ENCODE results near the gene ARID1B.

ARID1B gene

DNA sequence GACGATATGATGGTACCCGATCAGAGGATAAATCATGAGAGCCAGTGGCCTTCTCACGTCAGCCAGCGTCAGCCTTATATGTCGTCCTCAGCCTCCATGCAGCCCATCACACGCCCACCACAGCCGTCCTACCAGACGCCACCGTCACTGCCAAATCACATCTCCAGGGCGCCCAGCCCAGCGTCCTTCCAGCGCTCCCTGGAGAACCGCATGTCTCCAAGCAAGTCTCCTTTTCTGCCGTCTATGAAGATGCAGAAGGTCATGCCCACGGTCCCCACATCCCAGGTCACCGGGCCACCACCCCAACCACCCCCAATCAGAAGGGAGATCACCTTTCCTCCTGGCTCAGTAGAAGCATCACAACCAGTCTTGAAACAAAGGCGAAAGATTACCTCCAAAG is 423.9 kb downstream of the ARID1B start:
- DNase-seq, result no peak

DNA sequence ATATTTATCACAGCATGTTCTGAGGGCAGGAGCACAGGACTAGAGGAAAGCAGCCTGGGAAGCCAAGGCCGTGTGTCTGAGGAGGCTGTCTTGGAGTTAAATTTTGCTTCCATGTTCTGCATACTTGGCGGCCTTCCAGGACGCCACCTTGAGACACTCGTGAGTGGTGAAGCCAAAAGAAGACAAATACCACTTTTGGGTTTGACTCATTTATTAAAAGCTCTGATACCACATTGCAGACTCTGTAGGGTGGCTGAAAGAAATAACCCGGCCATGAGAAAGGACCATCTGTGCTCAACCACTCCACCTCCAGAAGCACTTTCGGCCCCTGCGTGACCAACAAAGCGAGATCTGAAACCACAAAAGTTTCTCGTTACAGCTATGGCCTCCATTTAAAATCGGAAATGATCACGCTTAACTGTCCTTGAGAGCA is 426.1 kb downstream of the ARID1B start:
- no peak for DNase-seq

DNA sequence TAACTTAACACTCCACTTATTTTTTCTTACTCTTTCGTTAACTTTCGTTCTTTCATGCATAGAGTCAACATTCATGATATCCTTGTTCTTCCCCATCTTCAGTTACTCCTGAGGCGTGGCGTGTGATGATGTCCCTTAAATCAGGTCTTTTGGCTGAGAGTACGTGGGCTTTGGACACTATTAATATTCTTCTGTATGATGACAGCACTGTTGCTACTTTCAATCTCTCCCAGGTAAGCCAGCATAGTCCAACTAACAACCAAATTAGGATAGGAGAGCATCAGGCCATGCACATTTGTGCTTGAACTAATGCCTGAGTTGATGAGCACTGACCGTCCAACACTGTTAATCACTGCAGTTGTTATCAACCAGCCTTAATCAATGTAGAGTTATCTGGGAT is 426.6 kb downstream of the ARID1B start:
- no peak for DNase-seq

DNA sequence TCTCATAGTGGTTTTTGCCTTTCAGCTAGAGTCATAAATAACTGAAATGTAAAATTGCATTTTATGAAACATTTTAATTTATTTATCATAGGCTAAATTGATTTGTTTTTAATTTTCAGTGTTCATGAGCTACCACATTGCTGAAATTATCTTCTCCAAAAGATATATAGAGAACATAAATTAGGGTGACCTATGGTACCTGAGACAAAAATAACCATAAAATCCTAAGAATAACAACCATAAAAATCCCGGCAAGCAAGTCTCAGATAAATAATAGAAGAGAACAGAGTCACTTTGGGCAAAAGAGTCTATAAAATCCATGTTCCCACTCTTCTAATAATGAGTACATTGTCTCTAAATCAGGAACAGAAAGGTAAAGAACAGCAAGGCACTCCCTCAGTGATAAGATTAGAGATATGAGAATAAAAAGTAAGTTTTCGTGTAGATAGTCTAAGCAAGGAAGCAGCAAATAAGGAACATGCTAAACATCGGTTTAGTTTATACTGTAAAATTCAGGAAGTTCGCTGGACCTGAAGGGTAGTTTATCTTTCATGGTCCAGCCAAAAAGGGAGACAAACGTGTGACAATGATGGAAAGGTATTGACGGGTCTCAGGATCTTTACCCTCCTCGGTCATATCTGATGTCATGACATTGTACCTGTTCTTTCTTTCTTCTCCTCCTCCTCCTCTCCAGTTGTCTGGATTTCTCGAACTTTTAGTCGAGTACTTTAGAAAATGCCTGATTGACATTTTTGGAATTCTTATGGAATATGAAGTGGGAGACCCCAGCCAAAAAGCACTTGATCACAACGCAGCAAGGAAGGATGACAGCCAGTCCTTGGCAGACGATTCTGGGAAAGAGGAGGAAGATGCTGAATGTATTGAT is 428.5 kb downstream of the ARID1B start:
- DNase-seq, result no peak

DNA sequence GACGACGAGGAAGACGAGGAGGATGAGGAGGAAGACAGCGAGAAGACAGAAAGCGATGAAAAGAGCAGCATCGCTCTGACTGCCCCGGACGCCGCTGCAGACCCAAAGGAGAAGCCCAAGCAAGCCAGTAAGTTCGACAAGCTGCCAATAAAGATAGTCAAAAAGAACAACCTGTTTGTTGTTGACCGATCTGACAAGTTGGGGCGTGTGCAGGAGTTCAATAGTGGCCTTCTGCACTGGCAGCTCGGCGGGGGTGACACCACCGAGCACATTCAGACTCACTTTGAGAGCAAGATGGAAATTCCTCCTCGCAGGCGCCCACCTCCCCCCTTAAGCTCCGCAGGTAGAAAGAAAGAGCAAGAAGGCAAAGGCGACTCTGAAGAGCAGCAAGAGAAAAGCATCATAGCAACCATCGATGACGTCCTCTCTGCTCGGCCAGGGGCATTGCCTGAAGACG is 429.2 kb downstream of the ARID1B start:
- no peak for DNase-seq

DNA sequence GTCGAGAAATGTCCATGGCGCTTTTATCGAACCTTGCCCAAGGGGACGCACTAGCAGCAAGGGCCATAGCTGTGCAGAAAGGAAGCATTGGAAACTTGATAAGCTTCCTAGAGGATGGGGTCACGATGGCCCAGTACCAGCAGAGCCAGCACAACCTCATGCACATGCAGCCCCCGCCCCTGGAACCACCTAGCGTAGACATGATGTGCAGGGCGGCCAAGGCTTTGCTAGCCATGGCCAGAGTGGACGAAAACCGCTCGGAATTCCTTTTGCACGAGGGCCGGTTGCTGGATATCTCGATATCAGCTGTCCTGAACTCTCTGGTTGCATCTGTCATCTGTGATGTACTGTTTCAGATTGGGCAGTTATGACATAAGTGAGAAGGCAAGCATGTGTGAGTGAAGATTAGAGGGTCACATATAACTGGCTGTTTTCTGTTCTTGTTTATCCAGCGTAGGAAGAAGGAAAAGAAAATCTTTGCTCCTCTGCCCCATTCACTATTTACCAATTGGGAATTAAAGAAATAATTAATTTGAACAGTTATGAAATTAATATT is 430.4 kb downstream of the ARID1B start:
- no peak for DNase-seq

DNA sequence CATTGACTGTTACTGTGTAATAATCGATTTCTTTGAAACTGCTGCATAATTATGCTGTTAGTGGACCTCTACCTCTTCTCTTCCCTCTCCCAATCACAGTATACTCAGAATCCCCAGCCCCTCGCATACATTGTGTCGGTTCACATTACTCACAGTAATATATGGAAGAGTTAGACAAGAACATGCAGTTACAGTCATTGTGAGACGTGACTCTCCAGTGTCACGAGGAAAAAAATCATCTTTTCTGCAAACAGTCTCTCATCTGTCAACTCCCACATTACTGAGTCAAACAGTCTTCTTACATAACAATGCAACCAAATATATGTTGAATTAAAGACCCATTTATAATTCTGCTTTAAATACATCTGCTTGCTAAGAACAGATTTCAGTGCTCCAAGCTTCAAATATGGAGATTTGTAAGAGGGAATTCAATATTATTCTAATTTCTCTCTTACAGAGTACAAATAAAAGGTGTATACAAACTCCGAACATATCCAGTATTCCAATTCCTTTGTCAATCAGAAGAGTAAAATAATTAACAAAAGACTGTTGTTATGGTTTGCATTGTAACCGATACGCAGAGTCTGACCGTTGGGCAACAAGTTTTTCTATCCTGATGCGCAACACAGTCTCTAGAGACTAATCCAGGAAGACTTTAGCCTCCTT is 432.8 kb downstream of the ARID1B start:
- DNase-seq, result no peak

DNA sequence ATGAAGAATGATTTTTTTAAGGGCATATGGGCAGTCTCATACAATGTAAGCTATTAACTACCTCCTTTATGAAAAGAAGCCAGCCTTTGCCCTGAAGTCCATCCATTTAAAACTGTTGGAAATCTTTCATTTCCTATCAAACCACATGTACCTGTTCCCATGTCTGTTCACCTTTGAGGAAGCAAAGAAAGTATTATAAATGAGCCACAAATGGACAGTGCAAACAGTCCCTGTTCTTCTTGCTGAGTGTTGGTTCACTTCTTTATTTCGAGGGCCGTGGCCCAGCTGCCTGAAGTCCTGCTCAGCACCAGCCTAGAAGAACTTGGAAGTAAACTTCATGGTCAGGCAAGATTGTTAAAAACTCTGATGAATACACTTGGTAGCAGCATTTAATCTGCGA is 433.8 kb downstream of the ARID1B start:
- DNase-seq, result no peak

DNA sequence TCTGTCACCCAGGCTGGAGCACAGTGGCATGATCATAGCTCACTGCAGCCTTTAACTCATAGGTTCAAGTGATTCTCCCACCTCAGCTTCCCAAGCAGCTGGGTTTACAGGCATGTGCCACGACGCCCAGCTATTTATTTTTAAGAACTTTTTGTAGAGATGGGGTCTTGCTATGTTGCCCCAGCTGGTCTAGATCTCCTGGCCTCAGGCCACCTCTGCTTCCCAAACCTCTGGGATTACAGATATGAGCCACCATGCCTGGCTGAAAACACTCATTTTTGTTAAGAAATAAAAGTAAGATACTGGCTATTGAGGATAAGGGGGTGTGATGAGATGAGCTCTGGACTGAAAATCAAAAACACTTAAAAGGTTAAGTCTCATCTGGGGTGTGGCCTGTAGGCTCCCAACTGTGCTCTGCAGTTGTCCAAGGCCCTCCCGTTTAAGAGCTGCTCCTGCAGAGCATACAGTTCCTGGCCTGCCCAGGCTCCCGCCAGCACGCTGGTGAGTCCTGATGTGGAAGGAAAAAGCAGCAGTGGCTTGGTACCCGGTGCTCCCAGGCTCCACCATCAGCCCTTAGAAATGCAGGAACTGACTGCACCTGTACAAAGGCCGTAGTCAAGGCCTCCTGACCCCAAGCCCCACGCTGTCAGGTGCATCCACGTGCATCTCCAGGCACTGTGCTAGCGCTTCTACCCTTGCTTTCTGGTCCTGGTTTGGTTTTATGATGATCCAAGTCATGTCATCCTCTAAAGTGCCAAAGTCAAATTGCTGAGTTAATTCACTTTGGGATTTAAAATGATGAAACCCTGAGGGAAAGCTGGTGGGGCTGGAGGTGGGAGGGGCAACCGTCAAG is 434.7 kb downstream of the ARID1B start:
- DNase-seq, result no peak

DNA sequence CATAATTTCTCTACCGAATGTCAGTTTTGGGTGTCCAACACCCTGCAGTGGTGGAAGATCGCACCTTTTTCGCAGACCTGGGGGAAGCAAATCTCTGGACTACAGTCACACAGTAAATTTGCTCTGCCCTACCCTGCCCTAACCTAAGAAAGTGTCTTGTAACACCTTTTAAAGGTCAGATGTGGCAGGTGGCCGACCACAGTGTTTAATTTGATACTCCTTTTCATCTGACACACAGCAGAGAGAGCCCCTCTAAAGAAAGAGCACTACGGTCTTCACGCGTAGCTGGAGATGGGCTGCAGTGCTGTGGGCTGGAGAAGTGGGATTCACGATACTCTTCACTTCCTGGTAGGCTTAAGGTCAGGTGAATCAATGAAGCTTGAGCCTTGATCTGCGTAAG is 436.2 kb downstream of the ARID1B start:
- no peak for DNase-seq

DNA sequence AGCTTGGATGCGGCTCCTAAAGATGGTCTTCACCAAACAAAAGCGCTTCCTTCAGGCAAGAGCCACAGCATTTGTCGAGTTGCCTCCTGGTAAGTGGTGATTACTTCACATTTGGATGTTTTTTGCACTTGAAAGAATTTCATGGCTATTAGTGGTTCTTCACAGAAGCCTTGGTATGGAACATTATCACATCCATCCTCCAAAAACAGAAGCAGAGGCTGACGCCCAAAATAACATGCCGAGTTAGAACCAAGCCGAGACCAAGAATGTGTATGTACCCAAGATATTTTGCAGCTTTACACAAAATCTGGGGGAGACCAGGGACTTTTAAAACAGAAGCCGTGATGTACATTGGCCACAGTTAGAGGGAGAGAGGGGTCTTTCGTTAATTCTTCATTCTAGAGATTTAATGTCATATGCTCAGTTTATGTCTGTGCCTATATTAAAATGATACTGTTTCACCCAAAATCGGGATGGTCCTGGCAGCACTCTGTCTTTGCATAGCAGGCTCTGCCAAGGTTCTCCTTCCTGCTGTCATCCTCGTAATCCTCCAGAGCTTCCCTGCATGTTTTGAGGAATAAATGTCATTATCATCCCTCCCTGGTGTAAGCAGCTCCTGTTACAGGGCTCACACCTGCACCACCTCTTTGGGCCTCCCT is 436.9 kb downstream of the ARID1B start:
- no peak for DNase-seq

DNA sequence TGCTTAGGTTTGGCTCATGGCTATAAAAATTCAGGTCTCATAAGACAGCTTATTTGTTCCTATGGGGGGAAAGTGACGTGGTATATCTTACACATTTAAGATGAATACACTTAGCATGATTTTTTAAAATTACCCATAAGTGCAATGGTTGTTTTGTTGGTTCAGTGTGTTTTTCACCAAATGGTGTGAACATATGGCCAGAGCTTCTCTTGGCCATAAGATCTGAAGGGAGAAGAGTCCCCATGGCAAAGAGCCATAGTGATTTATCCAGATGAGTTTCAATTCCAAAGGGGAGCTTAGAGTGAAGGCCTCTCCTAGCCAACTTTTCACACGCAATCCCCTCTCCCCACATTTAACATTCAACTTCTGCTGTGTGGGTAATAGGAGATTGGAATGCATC is 438.5 kb downstream of the ARID1B start:
- no peak for DNase-seq

DNA sequence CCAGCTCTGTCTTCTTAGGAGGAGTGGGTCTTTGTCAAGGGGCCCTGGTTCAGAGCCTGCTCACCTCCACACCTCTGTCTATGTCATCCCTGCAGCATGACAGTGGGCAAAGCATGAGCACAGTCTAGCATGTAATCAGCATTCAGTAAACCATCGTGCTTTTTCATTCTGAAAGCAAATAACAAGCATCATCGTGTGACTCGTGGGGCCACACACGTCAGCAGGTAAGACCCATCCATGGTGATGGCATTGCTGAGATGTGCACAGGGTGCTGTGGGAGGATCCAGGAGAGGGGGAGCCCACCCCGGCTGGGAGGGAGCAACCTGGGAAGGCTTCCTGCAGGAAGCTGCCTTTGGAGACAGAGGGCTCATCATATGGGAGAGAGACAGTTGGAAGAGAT is 439.4 kb downstream of the ARID1B start:
- DNase-seq, result no peak

DNA sequence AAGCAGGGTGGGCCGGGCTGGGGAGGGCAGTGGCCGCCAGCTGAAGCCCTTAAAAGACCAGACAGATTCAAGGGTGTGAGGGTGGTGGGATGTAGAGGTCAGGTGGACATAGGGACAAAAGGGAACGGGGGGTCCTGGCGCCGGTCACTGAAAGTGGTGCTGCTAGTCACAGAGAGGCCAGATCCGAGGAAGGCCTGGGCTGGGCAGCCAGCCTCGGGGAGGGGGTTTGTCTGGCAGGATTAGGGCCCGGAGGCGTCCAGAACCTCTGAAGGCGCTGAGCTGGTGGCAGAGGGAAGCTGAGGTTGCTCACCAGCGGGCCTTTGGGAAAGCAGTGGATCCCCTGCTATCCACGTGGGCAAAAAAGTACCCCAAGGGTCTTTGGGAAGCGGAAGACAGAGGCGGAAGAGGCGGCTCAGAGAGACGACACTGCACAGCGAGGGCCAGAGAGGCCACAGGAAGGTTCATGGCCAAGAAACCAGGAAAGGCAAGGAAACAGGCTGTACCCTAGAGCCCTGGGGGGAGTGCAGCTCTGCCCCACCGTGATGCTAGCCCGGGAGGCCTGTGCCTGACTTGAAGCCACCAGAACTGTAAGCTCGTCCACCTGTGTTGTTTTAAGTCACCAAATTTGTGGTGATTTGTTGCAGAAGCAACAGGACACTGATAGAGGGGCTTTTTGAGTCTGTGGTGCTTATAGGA is 440.2 kb downstream of the ARID1B start:
- no peak for DNase-seq

DNA sequence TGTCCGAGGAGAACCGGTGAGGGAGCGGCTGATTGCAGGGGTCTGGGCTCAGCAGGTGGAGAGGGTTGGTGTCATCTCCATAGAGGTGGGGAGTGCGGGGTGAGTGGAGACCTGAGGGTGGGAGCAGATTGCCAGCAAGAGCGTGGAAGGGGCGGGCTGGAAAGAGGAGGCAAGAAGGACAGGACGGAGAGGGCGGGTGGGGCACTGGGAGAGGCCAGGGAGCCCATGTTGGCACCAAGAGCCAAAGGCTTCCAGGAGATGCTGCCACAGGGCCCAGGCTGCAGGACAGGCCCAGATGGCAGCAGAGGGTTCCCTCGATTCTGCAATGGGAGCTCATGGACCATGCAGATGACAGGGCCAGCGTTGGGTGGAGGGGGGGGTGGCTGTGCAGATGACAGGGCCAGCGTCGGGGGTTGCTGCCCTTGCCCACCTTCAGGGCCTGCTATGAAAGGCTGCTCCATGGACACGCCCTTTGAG is 440.8 kb downstream of the ARID1B start:
- no peak for DNase-seq

DNA sequence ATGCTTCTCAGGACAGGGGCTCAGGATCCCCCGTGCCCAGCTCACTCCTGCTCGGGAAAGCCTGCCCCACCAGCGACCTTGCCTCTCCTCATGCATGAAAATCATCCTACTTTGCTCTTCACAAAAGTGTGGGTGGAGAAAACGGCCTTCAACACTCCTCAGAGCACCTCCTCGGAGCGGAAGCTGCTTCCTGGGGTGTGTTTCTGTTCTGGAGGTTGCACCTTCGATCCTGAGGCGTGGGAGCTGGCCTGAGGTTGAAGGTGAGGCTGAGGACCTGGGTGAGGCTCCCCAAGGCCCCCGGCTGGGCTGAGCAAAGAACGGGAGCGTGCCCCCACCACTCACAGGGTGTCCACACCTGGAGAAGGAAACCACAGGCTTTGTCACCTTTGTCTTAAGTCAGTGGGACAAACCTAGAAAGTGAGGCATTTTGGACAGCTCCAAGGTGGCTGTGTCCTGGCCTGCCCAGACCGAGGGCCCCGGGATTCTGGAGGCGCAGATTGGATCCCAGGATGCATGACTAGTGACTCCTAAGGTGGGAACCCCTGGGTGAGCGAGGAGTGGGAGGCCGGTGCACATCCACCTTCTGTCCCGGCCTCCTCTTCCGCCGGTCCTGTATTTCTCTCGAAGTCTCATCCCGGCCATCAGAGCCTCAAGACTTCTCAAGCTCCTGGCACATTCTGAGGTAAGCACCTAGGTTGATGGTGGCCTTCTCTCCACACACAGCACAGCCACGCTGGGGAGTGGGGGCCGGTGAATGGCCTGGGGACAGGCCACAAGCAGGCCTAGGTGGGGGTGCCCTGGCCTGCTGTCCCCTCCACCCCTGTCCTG is 441.4 kb downstream of the ARID1B start:
- DNase-seq, result no peak

DNA sequence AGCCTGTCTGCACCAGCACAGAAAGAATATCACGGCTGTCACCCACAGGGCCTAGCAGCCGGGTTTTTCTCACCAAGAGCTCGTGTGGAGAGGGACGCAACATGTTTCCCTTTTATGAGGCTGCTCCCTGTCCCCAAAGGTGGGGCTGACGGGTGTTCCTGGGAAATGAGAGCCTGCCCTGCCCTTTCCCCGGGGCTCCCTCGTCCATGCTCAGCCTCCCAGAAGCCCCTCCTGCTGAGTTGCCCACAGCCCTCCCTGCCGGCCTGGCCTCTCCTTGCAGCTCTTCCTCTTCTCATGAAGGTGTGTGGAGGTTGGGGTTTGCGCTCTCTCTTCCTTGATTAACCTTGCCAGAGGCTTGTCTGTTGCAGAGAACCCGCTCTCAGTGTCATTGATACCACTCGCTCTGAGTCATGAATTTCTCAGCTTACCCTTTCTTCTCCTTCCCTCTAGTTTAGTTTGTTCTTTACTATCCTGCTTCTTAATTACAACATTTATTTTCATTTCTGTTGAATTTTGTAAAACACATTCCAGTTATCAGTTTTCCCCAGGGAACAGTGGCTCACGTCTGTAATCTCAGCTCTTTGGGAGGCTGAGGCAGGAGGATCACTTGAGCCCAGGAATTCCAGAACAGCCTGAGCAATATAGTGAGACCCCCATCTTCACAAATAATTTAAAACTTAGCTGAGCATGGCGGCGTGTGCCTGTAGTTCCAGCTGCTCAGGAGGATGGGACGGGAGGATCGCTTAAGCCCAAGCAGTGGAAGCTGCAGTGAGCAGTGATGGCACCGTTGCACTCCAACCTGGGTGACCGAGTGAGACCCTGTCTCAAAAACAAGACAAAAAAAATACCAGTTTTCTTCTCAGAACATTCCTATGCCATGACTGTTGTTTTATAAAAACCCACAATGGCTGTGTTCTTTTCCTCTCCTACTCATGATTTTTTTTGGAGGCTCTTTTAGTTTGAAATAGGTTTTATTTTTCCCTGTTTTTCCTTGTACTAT is 442.3 kb downstream of the ARID1B start:
- DNase-seq, result no peak

DNA sequence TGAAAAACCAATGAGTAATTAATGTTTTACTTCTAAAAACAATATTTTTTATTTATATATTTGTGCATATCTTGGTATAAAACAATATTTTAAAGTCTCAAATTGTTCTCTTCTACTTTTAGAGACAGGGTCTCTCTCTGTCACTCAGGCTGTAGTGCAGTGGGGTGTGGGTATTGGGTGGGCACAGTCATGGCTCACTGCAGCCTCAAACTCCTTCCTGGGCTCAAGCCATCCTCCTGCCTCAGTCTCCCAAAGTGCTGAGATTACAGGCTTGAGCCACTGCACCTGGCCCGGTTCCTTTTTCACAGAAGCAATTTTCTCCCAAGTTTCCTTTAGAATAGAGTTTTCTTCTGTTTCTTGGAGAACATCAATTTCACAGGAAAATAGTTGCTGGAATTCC is 443.3 kb downstream of the ARID1B start:
- no peak for DNase-seq

DNA sequence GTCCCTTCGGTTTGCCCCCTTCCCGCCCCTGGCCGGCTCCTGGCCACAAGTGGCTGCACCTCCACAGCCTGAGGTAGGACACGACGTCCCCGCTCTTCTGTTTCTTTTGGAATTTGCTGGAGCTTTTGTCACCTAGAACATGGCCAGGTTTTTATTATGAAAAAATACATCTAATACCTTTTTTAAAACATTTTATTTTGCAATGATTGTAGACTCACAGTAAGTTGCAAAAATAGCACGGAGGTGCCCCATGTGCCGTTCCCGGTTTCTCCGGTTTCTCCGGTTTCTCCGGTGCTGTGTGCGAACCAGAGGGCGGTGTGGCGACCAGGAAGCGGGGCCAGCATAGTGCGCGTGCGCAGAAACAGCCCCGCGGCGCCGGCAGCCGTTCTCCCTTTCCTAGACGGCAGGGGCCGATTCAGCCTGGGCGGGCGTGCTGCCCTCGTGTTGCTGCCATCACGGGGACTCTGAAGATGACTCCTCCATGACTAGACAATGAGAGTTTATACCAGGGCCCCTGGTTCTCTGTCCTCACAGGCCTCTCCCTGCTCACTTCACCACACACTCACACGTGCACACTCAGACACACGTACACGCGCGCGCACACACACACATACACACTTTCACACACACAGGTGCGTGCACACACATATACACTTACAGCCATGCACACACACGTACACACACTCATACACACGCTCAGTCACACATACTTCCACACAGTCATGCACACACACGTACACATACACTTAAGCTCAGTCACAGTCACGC is 444.1 kb downstream of the ARID1B start:
- peak; percentile 79 for DNase-seq

All from CD4-positive, alpha-beta T cell treated with Interleukin-15 for 1 hour (primary cell).